ENCODE measurements around the gene OR4A47.
"Not testable (repeated sequence)": the region's sequence is repeated elsewhere in the genome, so short reads cannot be mapped to it uniquely, and the experiment has no call there.

OR4A47 gene

GRCh38 chr11:48488493-48488892, at the start of gene OR4A47:
OR4A47 (plus strand) TSS chr11:48488793; CDS start chr11:48488793, 0 bp downstream.
- DNase-seq (ENCODE audit: low read depth in 2 of 2): not testable (repeated sequence)

DNA sequence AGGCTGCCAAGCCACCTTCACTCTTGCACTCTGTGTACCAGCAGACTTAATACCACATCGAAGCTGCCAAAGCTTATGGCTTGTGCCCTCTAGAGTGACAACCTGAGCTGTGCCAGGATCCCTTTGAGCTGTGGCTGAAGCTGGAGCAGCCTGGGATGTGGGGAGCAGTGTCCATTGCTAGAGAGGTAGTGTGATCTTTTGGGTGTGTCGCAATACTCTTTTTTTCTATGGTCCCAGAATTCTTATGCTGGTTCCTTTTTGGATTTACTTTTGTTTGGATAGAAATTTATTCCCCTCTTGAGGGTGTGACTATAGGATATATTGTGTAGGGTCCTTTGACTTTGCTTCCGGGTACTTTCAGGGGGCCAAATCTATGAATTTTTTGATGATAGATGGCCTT, 32.7 kb upstream of the OR4A47 start:
- DNase-seq (ENCODE audit: low read depth in 2 of 2): not testable (repeated sequence)

GRCh38 chr11:48473966-48474365, 14.6 kb upstream of the OR4A47 start:
- not testable (repeated sequence) for DNase-seq (ENCODE audit: low read depth in 2 of 2)

- not testable (repeated sequence) for DNase-seq (ENCODE audit: low read depth in 2 of 2)
Observed at GRCh38 chr11:48474703-48475102, 13.9 kb upstream of the OR4A47 start.

DNA sequence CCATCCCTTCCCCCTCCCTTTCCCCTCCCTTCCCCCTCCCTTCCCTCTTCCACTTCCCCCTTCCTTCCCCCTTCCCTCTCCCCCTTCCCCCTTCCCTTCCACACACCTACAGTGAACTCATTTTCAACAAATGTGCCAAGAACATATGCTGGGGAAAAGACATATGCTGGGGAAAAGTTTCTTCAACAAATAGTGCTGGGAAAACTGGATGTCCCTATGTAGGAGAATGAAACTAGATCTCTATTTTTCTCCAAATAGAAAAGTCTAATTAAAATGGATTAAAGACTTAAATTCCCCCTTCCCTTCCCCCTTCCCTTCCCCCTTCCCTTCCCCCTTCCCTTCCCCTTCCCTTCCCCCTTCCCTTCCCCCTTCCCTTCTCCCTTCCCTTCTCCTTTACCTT, 17.6 kb downstream of the OR4A47 start:
- DNase-seq (ENCODE audit: low read depth in 2 of 2): not testable (repeated sequence)

DNA sequence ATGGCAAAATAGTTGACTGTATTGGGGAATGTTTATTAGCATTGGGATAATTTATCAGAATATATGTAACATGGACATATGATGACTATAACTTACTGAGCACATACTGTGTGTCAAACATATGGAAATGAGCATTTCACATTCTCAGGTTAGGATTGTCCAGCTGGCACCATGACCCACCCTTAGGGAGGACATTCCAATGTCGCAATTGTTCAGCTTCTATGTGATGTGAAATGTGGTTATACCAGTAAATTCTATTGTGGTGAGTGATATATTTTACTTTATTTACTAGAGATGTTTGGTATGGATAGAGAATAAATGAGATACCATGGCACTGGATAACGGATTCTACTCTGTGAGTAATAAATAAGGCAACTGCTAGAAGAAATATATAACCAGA, 50.4 kb downstream of the OR4A47 start:
- no peak for DNase-seq (ENCODE audit: low read depth in 2 of 2)

Measured in stimulated activated CD4-positive, alpha-beta T cell treated with anti-CD3 and anti-CD28 coated beads, Interleukin-12 subunit alpha, Interleukin-12 subunit beta, amount 100 ng/mL, for 24 hours (primary cell).